ENCODE results near the gene S100A11.

S100A11 gene

DNA sequence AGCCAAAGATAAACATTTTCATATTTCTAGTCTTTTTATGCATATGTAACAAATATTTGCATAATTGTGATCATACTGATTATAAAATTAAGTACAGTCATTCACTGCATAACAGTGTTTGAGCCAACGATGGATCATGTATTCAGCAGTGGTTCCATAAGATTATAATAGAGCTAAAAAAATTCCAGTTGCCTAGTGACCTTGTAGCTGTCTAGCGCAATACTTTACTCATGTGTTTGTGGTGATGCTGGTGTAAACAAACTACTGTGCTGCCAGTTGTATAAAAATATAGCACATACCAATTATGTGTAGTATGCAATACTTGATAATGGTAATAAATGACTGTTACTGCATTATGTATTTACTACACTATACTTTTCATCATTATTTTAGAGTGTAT is 41.0 kb downstream of the S100A11 start:
- TF ChIP-seq, protein P1, sequence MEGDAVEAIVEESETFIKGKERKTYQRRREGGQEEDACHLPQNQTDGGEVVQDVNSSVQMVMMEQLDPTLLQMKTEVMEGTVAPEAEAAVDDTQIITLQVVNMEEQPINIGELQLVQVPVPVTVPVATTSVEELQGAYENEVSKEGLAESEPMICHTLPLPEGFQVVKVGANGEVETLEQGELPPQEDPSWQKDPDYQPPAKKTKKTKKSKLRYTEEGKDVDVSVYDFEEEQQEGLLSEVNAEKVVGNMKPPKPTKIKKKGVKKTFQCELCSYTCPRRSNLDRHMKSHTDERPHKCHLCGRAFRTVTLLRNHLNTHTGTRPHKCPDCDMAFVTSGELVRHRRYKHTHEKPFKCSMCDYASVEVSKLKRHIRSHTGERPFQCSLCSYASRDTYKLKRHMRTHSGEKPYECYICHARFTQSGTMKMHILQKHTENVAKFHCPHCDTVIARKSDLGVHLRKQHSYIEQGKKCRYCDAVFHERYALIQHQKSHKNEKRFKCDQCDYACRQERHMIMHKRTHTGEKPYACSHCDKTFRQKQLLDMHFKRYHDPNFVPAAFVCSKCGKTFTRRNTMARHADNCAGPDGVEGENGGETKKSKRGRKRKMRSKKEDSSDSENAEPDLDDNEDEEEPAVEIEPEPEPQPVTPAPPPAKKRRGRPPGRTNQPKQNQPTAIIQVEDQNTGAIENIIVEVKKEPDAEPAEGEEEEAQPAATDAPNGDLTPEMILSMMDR (IDR thresholded peaks at IDR 0.05; ENCODE audit: borderline replicate concordance, insufficient read depth, low read depth, low read length): no peak
- H3K4me3 ChIP-seq (ENCODE audit: low read depth, low read length): no peak overlapping the region

DNA sequence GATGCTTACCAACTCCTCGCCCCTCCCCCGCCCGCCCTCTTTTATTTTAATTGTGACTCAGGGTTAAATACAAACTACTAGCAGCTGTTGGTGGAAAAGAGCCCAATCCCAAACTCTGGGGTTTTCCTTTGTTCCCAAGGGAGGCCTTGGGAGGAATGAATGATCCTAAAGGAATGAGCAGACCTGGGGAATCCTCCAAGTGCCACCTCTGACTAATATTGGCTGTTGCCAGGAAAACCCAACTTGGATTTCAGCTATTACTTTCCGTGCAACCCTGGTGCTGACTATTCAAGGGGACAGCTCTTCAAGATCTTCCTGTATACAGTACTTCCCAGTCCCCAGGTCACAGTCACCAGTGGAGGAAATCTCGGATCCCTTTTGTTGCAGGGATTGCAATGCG is 41.8 kb downstream of the S100A11 start:
- no peak overlapping the region for H3K4me3 ChIP-seq (ENCODE audit: low read depth, low read length)

DNA sequence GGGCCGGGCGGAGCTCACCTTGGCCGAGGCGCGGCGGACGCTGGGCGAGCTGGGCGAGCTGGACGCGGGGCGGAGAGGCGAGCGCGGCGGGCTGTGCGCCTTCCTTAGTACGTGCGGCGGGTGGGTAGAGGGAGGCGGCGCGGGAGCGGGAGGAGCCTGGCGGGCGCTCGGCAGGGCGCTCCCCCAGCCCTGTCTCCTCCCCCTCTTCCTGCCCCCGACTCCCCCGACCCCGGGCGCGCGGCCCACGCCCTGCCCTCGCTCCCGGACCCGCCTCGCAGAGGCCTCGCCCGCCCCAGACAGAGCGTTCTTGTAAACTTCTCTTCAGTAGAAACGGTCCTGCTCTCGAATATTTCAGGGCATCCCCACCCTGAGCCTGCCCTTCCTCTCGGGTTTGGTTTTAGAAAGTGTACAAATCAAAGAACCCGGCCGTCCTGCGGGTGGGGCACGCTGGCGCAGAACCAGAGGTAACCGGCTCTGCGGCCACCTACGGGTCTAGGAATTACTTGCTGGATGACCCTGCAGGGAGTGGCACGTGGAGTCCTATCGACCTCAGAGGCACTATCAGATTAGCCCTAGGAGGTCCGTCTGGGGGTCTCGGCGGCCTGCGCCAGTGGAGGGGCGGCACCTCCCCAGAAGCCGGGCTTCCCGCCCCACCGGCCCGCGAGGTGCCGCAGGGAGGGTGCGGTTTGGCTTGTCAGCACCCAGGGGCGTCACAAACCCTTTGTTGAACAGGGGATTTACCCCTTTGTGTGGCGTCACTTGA is 42.9 kb downstream of the S100A11 start, which contains the start of gene S100A10:
S100A10 (minus strand) TSS at position 126 of the 763 bp plus-strand sequence. CDS start 7,629 bp downstream, outside the sequence.
- TF ChIP-seq, protein P1 (IDR thresholded peaks at IDR 0.05; ENCODE audit: borderline replicate concordance, insufficient read depth, low read depth, low read length): no peak
- H3K4me3 ChIP-seq (ENCODE audit: low read depth, low read length): peak within 1 kb of the TSS; percentile 16

More for the DNA sequence above, 41.8 kb downstream of the S100A11 start:
- TF ChIP-seq, protein P1 (IDR thresholded peaks at IDR 0.05; ENCODE audit: borderline replicate concordance, insufficient read depth, low read depth, low read length): no peak

DNA sequence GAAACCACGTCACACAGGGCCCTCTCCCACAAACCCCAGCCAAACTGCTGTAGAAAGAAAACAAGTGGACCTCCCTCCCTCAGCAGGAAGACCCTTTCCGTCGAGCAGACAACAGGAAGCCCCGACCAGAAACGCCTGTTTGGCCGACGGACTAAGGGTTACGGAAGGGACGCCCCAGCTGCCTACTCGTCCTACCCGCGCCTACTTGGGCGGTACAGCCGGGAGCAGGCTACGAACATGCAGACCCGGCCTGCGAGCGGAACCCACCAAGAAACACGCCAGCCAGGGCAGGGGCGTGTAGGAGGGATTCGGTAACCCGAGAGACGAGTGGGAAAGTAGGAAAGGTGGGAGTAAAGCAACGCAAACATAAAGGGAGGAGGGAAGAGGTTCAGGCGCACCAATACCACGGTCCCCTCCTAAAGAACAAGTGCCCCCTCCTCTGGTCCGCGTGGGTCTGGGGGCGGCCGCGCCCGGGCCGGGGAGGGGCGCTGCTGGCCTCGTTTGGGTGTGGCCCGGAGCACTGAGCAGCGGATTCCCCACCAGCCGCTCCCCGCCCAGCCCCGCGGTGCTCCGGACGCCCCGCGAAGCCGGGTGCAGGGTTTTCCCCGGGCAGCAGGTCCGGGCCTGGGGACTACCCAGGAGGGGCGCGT is 43.6 kb downstream of the S100A11 start:
- TF ChIP-seq, protein P1 (IDR thresholded peaks at IDR 0.05; ENCODE audit: borderline replicate concordance, insufficient read depth, low read depth, low read length): no peak
- H3K4me3 ChIP-seq (ENCODE audit: low read depth, low read length): peak overlapping the region; percentile 16

DNA sequence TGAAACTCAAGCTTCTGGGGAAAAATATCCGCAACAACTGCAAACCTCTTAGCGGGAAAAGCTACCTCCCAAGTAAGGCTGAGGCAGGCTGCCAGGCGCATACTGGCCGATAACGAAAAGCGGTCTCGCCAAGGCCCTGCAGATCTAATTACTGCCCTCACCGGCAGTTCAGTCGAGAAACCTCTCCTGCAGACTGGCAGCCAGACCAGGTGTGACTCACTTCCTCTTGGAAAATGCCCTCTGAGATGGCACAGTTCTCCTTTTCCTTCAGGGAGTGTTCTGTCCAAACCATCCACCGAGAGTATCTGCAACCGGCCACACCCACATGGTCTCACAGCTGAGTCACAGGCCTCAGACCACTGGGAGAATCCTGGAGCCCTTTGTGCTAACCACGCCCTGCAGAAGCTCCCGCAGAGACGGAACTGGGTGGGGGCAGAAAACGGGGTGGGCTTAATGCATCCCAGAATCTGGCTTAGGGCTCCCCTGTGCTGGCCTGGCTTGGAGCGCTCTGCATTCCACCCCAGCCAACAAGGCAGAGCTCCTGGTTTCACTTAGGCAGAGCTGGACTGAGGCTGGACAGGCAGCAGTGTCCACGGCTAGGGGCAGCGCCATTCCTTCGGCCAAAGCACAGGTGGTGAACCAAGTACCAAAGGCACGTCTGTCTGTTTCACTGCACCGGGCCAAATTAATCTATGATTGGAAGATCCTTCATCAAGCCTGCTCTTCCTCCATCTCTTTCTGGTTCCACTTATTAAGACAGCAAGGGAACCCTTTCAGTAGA is 44.3 kb downstream of the S100A11 start:
- TF ChIP-seq, protein P1 (IDR thresholded peaks at IDR 0.05; ENCODE audit: borderline replicate concordance, insufficient read depth, low read depth, low read length): no peak
- H3K4me3 ChIP-seq (ENCODE audit: low read depth, low read length): no peak overlapping the region

DNA sequence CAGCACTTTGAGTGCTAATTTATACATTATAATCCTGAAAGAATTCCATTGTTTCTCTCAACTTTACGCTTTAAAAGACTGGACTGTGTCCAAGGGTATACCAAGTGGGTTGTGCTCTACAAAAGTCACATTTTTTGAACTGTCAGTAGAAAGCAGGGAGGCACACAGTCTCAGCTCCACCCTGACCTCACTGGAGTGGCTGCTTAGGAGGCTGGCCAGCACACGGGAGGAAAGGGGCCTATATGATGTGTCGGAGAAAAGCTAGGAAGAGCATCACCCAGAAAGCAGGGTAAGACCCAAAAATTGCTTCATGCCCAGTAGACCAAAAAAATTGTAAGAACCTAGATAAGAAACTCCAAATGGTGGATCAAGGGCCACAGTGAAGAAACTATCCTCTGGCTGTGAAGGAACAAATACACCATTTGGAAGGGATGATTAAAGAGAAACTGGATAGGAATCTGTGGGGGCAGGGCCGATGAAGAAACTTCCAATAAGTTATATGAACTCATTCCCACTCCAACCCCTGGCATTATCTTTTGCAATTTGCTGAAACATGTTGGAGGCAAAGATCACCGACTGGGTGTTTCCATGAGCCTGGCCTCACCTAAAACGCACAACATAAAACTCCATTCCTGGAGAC is 45.0 kb downstream of the S100A11 start:
- TF ChIP-seq, protein P1 (IDR thresholded peaks at IDR 0.05; ENCODE audit: borderline replicate concordance, insufficient read depth, low read depth, low read length): no peak
- H3K4me3 ChIP-seq (ENCODE audit: low read depth, low read length): no peak overlapping the region
